ENCODE measurements around the gene HS3ST3B1. TPM values are rescaled to one million over a fixed set of nuclear protein-coding genes. Genes with fewer than 3 reads are reported as not detected.

The HS3ST3B1 gene
- total RNA-seq, result 7.5 and 16.4 TPM in 2 replicates

DNA sequence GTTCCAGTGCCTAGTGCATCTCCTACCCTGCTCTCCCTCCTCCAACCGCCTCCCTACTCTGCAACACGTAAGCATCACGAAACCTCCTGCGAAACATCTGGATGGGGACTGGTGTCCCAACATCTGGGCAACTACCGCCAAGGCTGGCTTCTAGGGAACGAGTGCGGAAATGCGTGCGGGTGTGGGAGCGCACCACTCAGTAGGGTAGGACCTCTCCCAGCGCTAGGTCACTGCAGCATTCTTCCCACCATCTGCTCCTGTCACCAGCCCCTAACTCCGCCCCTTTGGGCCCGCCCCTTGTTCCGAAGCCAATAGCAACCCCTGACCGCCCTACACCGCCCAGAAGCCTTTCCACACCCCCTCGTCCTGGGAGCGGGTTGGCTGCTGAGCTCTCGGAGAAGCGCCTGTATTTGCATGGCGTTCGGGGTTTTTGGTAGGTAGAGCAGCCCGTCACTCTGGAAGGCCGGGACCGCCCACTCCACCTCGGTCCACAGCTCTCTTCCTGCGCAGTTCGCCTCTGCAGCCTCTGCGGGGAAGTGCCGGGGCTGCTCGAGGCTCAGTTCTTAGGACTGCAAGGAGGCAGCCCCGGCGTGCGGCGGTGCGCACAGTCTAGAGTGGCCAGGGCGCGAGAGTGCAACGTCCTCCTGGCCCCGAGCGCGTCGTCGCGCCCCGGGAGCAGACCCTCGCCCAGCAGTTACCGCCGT, at the start of gene HS3ST3B1:
HS3ST3B1 (plus strand) TSS at position 507 of the 704 bp plus-strand sequence. CDS start 438 bp downstream, outside the sequence.

Other genes starting within 250 kb of the HS3ST3B1 start
- gene COX10, start 231.6 kb upstream of the HS3ST3B1 start, total RNA-seq, result 5.2 and 6.6 TPM in 2 replicates
- gene CDRT15, start 64.2 kb upstream of the HS3ST3B1 start, total RNA-seq, result not detected in 2 replicates